Astrocyte (in vitro differentiated cells and primary cell): ENCODE data around the gene POLG. TPM values are rescaled to one million over a fixed set of nuclear protein-coding genes. Genes with fewer than 3 reads are reported as not detected.

Source experiments
- DNase-seq: peaks from one replicate; pipeline ENCODE4 v3.0.0-alpha.2; 2010; ENCODE audit warnings: low read depth
- FAIRE-seq: peaks from 2 replicates; lab custom pipeline; 2011; peaks lifted over from hg19 to GRCh38; lab: Jason Lieb, UNC
- H2AFZ ChIP-seq: 2 replicates; pipeline ENCODE4 v1.6.0; 2012; ENCODE audit warnings: low read depth, low read length, inconsistent platforms
- H3K27ac ChIP-seq: 2 replicates; pipeline ENCODE4 v1.5.1; 2011; ENCODE audit warnings: low read depth, low read length, inconsistent platforms
- H3K27me3 ChIP-seq: 2 replicates; pipeline ENCODE4 v1.6.0; 2011; ENCODE audit warnings: low read length, inconsistent platforms; ENCODE audit not compliant: insufficient read depth
- H3K36me3 ChIP-seq: 2 replicates; pipeline ENCODE4 v1.5.1; 2011; ENCODE audit warnings: low read length, inconsistent platforms; ENCODE audit not compliant: insufficient read depth
- H3K4me1 ChIP-seq: 2 replicates; pipeline ENCODE4 v1.5.1; 2011; ENCODE audit warnings: low read length, inconsistent platforms; ENCODE audit not compliant: insufficient read depth
- H3K4me2 ChIP-seq: 2 replicates; pipeline ENCODE4 v1.6.0; 2012; ENCODE audit warnings: low read length, inconsistent platforms
- H3K4me3 ChIP-seq: 2 replicates; pipeline ENCODE4 v1.5.1; 2011; ENCODE audit warnings: low read depth, mild to moderate bottlenecking, low read length, inconsistent platforms; ENCODE audit not compliant: insufficient read depth
- H3K79me2 ChIP-seq: 2 replicates; pipeline ENCODE4 v1.6.0; 2012; ENCODE audit warnings: mild to moderate bottlenecking, low read length, inconsistent platforms; ENCODE audit not compliant: insufficient read depth
- H3K9ac ChIP-seq: 2 replicates; pipeline ENCODE4 v1.6.0; 2012; ENCODE audit warnings: mild to moderate bottlenecking, low read length, inconsistent platforms
- H3K9me3 ChIP-seq: 2 replicates; pipeline ENCODE4 v1.5.1; 2012; ENCODE audit warnings: low read depth, mild to moderate bottlenecking, low read length, inconsistent platforms; ENCODE audit not compliant: insufficient read depth
- H4K20me1 ChIP-seq: 2 replicates; pipeline ENCODE4 v1.6.0; 2012; ENCODE audit warnings: low read length, inconsistent platforms; ENCODE audit not compliant: insufficient read depth
- H3K27ac Mint-ChIP-seq: one replicate; pipeline ENCODE4 v1.8.0; 2021; ENCODE audit warnings: mild to moderate bottlenecking, mixed read lengths; ENCODE audit not compliant: unreplicated experiment
- H3K27me3 Mint-ChIP-seq: one replicate; pipeline ENCODE4 v1.8.0; 2021; ENCODE audit warnings: low read depth, mixed read lengths; ENCODE audit not compliant: unreplicated experiment
- H3K36me3 Mint-ChIP-seq: one replicate; pipeline ENCODE4 v1.8.0; 2021; ENCODE audit warnings: low read depth, mixed read lengths; ENCODE audit not compliant: unreplicated experiment
- H3K4me1 Mint-ChIP-seq: one replicate; pipeline ENCODE4 v1.8.0; 2021; ENCODE audit warnings: low read depth, mixed read lengths; ENCODE audit not compliant: unreplicated experiment
- H3K4me3 Mint-ChIP-seq: one replicate; pipeline ENCODE4 v1.8.0; 2021; ENCODE audit warnings: mild to moderate bottlenecking, moderate library complexity, mixed read lengths; ENCODE audit not compliant: unreplicated experiment
- H3K9me3 Mint-ChIP-seq: one replicate; pipeline ENCODE4 v1.8.0; 2021; ENCODE audit warnings: mild to moderate bottlenecking, mixed read lengths; ENCODE audit not compliant: unreplicated experiment
- CTCF ChIP-seq: IDR thresholded peaks from 2 replicates; pipeline ENCODE4 v1.5.1; 2011; ENCODE audit warnings: low read depth, mild to moderate bottlenecking, inconsistent platforms, low read length, moderate library complexity; ENCODE audit not compliant: insufficient read depth
- EZH2 ChIP-seq: IDR thresholded peaks from 2 replicates; pipeline ENCODE4 v1.6.1; 2012; ENCODE audit warnings: mild to moderate bottlenecking, low read length, inconsistent platforms; ENCODE audit not compliant: insufficient read depth
- total RNA-seq: library from RNA; stranded (reverse); gene quantifications from 2 replicates; pipeline ENCODE4 v1.2.1, GENCODE V29; 2021

POLG gene
- total RNA-seq, 1 donor from 2014 or later, result 54.4 TPM

GRCh38 chr15:89372069-89372935 lies 37.7 kb upstream of the POLG start:
- Mint-ChIP-seq H3K4me1 (no peaks in the 10 kb centered on the region), H3K9me3 (peaks cover 7% of the 10 kb centered on the region), H3K36me3 (peaks cover 4% of the 10 kb centered on the region), H3K27me3 (peaks cover 79% of the 10 kb centered on the region), H3K27ac (no peak overlapping the region), H3K4me3 (no peak overlapping the region)
- Histone ChIP-seq H3K27me3 (peaks cover 89% of the 10 kb centered on the region), H3K9me3 (peaks cover 5% of the 10 kb centered on the region), H4K20me1 (peaks cover 12% of the 10 kb centered on the region), H3K4me3 (no peak overlapping the region), H3K79me2 (peaks cover 5% of the 10 kb centered on the region), H3K36me3 (no peaks in the 10 kb centered on the region), H3K9ac (no peak overlapping the region), H3K4me1 (no peaks in the 10 kb centered on the region), H2AFZ (no peak overlapping the region), H3K4me2 (no peak overlapping the region), H3K27ac (no peak overlapping the region)
- FAIRE-seq (no peak), DNase-seq (no peak)
- TF ChIP-seq EZH2 (no peak), CTCF (no peak)

GRCh38 chr15:89371228-89372044 lies 36.8 kb upstream of the POLG start:
- Mint-ChIP-seq H3K27ac (no peak overlapping the region), H3K4me1 (no peaks in the 10 kb centered on the region), H3K9me3 (peaks cover 11% of the 10 kb centered on the region)

More at GRCh38 chr15:89371228-89372044, 36.8 kb upstream of the POLG start:
- Histone ChIP-seq H3K4me3 (peak overlapping the region; percentile 33), H3K27ac (no peak overlapping the region), H3K9me3 (peaks cover 5% of the 10 kb centered on the region), H3K36me3 (no peaks in the 10 kb centered on the region), H3K27me3 (peaks cover 89% of the 10 kb centered on the region), H3K4me1 (no peaks in the 10 kb centered on the region), H4K20me1 (peaks cover 12% of the 10 kb centered on the region), H3K79me2 (peaks cover 5% of the 10 kb centered on the region), H3K4me2 (peak overlapping the region; percentile 73), H3K9ac (no peak overlapping the region), H2AFZ (peak overlapping the region; percentile 56)
- Mint-ChIP-seq H3K4me3 (no peak overlapping the region), H3K27me3 (peaks cover 79% of the 10 kb centered on the region), H3K36me3 (peaks cover 4% of the 10 kb centered on the region)
- DNase-seq, result no peak
- no peak for TF ChIP-seq CTCF
- peak; percentile 61 for TF ChIP-seq EZH2
- FAIRE-seq, result no peak
